Measurements from ENCODE around the gene C19orf25.

C19orf25 gene

GRCh38 chr19:1423436-1424191, 55.4 kb downstream of the C19orf25 start:
- H3K27me3 Mint-ChIP-seq (ENCODE audit: low read depth), result no peaks in the 10 kb centered on the region
- no peaks in the 10 kb centered on the region for H3K9me3 Mint-ChIP-seq
- no peak overlapping the region for H3K4me3 Mint-ChIP-seq
- peak overlapping the region; percentile 15 for H3K27ac Mint-ChIP-seq
- peaks cover 27% of the 10 kb centered on the region for H3K36me3 Mint-ChIP-seq (ENCODE audit: low read depth)
- peaks cover 3% of the 10 kb centered on the region for H3K4me1 Mint-ChIP-seq (ENCODE audit: low read depth)
